ENCODE measurements around the gene SUGT1. TPM values are rescaled to one million over a fixed set of nuclear protein-coding genes. Genes with fewer than 3 reads are reported as not detected.

Gene SUGT1
- total and polyA plus RNA-seq, 2 of the 13 experiments (the other 11 are each of a cell fraction or from before 2014, with no cell fraction given) = 23.1 to 71.2 TPM

DNA sequence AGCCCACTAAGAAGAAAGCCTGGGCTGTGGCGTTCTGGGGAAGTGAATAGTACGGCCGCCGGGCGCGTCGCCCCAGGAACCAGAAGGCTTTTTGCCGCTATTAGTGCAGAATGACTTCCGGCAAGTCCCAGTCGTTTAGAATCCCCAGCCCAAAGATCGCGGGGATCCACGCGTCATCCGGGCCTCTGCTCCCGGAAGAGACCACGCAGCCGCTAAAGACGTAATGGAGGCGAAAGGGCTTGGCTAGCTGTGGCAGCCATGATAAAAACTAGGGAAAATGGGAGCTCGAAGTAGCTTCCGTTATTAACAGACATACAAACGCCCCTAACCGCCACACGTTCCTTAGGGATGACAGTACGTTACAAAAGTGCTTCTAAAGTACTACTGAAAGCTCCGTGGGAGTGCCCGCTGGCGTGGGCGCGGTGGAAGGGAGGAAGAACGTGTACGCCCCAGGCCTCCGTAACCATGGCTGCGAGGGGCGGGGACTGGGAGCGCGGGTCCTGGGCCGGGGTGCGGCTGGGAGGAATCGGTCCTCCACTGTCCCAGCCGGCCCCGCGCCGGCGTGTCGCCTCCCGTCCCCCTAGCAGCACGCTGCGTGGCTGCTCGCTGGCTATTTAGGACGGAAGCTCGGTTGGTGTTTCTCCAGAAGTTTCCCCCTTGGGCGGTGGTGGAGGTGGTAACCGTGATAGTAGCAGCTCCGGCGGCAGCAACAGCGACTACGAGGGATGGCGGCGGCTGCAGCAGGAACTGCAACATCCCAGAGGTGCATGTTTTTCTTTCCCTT lies at the start of gene SUGT1 (continued):
- TF ChIP-seq ZNF292 (CRISPR knock-in tag; IDR thresholded peaks at IDR 0.05; ENCODE audit: borderline replicate concordance, low read depth) = 0 out of 2 replicates have a peak, but pooled peaks have one; percentile 17
- peak; percentile 72 for TF ChIP-seq TBX2 (CRISPR knock-in tag; IDR thresholded peaks at IDR 0.05; ENCODE audit: borderline replicate concordance)
- TF ChIP-seq HIVEP1 (CRISPR knock-in tag; IDR thresholded peaks at IDR 0.05) = 0 out of 2 replicates have a peak, but pooled peaks have one; percentile 18
- peak; percentile 87 for TF ChIP-seq ZNF275 (CRISPR knock-in tag; IDR thresholded peaks at IDR 0.05; ENCODE audit: borderline replicate concordance)
- no peak; the same call in 1 of the 2 replicates for TF ChIP-seq BHLHE40 (IDR thresholded peaks at IDR 0.05; ENCODE audit: low read length)
- TF ChIP-seq ZNF660 (CRISPR knock-in tag; IDR thresholded peaks at IDR 0.05; ENCODE audit: borderline replicate concordance, low read depth) = no peak
- peak; percentile 9; the same call in 1 of the 2 replicates for TF ChIP-seq ZNF740 (CRISPR knock-in tag; IDR thresholded peaks at IDR 0.05)
- TF ChIP-seq MED8 (CRISPR knock-in tag; IDR thresholded peaks at IDR 0.05; ENCODE audit: insufficient replicate concordance) = no peak
- TF ChIP-seq CREBL2 (CRISPR knock-in tag; IDR thresholded peaks at IDR 0.05; ENCODE audit: borderline replicate concordance) = peak; percentile 64; the same call in 1 of the 2 replicates
- TF ChIP-seq, protein P1, sequence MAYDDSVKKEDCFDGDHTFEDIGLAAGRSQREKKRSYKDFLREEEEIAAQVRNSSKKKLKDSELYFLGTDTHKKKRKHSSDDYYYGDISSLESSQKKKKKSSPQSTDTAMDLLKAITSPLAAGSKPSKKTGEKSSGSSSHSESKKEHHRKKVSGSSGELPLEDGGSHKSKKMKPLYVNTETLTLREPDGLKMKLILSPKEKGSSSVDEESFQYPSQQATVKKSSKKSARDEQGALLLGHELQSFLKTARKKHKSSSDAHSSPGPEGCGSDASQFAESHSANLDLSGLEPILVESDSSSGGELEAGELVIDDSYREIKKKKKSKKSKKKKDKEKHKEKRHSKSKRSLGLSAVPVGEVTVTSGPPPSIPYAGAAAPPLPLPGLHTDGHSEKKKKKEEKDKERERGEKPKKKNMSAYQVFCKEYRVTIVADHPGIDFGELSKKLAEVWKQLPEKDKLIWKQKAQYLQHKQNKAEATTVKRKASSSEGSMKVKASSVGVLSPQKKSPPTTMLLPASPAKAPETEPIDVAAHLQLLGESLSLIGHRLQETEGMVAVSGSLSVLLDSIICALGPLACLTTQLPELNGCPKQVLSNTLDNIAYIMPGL (CRISPR knock-in tag; IDR thresholded peaks at IDR 0.05; ENCODE audit: borderline replicate concordance in 1 of 2, low read depth in 1 of 2) = peak; percentile 94 to 99
- peak; percentile 84 for TF ChIP-seq ZNF776 (CRISPR knock-in tag; IDR thresholded peaks at IDR 0.05)
- TF ChIP-seq ZSCAN9 (CRISPR knock-in tag; IDR thresholded peaks at IDR 0.05; ENCODE audit: borderline replicate concordance) = peak; percentile 87
- TF ChIP-seq CSRNP2 (CRISPR knock-in tag; conservative IDR thresholded peaks at IDR 0.05; ENCODE audit: low read depth) = no peak
- peak; percentile 65 for TF ChIP-seq ZNF510 (CRISPR knock-in tag; IDR thresholded peaks at IDR 0.05; ENCODE audit: low read depth)
- TF ChIP-seq FOXO1 (CRISPR knock-in tag; IDR thresholded peaks at IDR 0.05) = peak; percentile 59; the same call in 1 of the 2 replicates
- no peak for TF ChIP-seq ZNF337 (CRISPR knock-in tag; IDR thresholded peaks at IDR 0.05; ENCODE audit: borderline replicate concordance, low read depth)
- peak; percentile 68; the same call in 1 of the 2 replicates for TF ChIP-seq GATA4 (IDR thresholded peaks at IDR 0.05; ENCODE audit: borderline replicate concordance, low read depth)
- peak; percentile 82 for TF ChIP-seq PHF8 (CRISPR knock-in tag; IDR thresholded peaks at IDR 0.05)
- 0 out of 2 replicates have a peak, but pooled peaks have one; percentile 29 for TF ChIP-seq JUND (CRISPR knock-in tag; IDR thresholded peaks at IDR 0.05)
- TF ChIP-seq RFXANK (CRISPR knock-in tag; IDR thresholded peaks at IDR 0.05) = peak; percentile 24; the same call in 1 of the 2 replicates
- TF ChIP-seq TCF7L2 (IDR thresholded peaks at IDR 0.05; ENCODE audit: low read depth, low read length) = no peak
- peak; percentile 77 for TF ChIP-seq CREM (IDR thresholded peaks at IDR 0.05)
- no peak for TF ChIP-seq CREM (CRISPR knock-in tag; IDR thresholded peaks at IDR 0.05)
- TF ChIP-seq TP53 (CRISPR knock-in tag; conservative IDR thresholded peaks at IDR 0.05) = 0 out of 2 replicates have a peak, but pooled peaks have one; percentile 15
- TF ChIP-seq TBX3 (IDR thresholded peaks at IDR 0.05; ENCODE audit: borderline replicate concordance) = peak; percentile 60; the same call in 1 of the 2 replicates
